Bronchial epithelial cell (primary cell): ENCODE measurements around the gene PPP2R2C. TPM values are rescaled to one million over a fixed set of nuclear protein-coding genes. Genes with fewer than 3 reads are reported as not detected.

Experiments
- DNase-seq: peaks from one replicate; pipeline ENCODE4 v3.0.0-alpha.2; 2010; ENCODE audit warnings: low read depth
- FAIRE-seq: peaks from 2 replicates; lab custom pipeline; 2011; peaks lifted over from hg19 to GRCh38; lab: Jason Lieb, UNC
- H3K27me3 ChIP-seq: 2 replicates; pipeline ENCODE4 v1.5.1; 2011; ENCODE audit warnings: low read length; ENCODE audit not compliant: control insufficient read depth, insufficient read depth
- H3K36me3 ChIP-seq: 2 replicates; pipeline ENCODE4 v1.5.1; 2011; ENCODE audit warnings: low read length; ENCODE audit not compliant: control insufficient read depth, insufficient read depth
- H3K4me3 ChIP-seq: 2 replicates; pipeline ENCODE4 v1.5.1; 2011; ENCODE audit warnings: mild to moderate bottlenecking, low read depth, low read length, control low read depth
- CTCF ChIP-seq: IDR thresholded peaks from 2 replicates; pipeline ENCODE4 v1.5.1; 2011; ENCODE audit warnings: mild to moderate bottlenecking, moderate library complexity, low read length, control low read depth, inconsistent platforms; ENCODE audit not compliant: insufficient read depth, severe bottlenecking
- total RNA-seq: library from RNA; depleted of rRNA; stranded (reverse); fragments of >200 nt; gene quantifications from 2 replicates; pipeline ENCODE4 v1.2.1, GENCODE V29; 2014

The PPP2R2C gene
- total RNA-seq, 1 donor from 2014 or later: 1.1 TPM

DNA sequence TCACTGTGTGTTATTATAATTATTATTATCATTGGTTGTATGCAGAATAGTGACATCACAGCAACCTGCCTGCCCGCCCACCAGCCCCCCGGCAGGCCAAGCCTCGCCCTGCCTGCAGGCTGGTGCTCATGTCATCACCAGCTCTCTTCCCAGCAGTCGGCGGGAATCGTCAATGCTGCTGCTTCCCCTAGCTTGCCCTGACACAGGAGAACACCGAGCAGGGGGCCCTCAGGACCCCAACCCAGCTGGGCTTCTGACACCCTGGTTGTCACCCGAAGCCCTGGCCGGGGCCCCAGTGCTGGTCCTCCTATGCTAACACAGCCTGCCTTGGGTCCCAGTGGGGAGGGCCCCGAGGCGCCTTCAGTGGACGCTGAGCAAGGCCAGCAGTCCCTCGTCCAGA, 100.6 kb downstream of the PPP2R2C start:
- H3K36me3 ChIP-seq: no peaks in the 10 kb centered on the region
- FAIRE-seq (no peak), DNase-seq (no peak)
- no peak overlapping the region for H3K4me3 ChIP-seq
- TF ChIP-seq CTCF: no peak
- no peaks in the 10 kb centered on the region for H3K27me3 ChIP-seq

DNA sequence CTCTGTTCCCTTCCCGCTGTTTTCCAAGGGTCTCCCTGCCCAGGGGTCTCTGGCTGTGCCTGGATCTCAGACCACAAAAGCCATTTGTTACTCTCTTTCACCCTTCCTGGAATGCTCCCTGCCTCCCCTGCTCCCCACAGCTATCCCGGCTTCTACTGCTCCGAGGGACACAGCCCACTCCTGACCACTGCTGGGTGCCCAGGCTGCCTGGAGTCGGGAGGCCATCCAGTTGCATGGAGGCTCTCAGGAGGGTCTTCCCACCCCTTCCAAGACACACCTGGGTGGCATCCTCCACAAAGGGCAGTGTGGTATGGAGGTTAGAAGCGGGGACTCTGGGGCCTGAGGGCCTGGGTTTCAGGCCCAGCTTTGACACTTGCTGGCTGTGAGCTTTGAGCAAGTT, 101.1 kb downstream of the PPP2R2C start:
- no peak for TF ChIP-seq CTCF
- no peak for FAIRE-seq
- H3K36me3 ChIP-seq: no peaks in the 10 kb centered on the region
- DNase-seq: no peak
- H3K4me3 ChIP-seq: no peak overlapping the region
- H3K27me3 ChIP-seq: no peaks in the 10 kb centered on the region

DNA sequence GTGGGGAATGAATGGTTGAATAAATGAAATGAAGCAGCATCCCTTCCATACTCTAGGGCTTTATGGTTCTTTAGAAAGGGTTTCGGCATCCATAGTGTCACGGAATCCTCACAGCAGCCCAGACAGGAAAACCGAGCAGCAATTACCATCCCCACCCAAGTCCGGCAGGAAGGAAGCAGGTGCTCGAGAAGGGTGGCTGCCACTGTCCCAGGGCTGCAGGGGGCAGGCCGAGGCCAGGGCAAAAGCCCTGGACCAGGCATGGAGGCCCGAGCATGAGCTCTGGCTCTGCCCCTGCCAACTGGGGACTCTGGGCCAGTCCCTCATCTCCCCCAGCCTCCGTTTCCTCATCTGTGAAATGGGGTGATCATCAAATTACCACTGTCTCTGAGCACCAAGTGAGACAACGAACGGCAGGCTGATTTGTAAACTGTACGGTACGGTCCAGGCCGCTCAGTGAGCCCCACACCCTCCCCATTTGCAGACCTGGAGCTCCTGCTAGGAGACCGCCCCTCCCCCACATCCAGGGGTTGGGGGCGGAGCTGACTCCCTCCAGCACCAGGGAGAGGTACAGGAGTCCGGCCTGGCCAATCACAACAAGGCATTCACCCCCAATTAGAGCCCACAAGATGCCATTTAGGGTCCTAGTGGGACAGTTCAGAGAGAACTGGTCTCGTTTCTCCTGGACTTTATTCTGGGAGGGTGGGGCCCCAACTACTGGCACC, 102.3 kb downstream of the PPP2R2C start:
- H3K36me3 ChIP-seq: no peaks in the 10 kb centered on the region
- FAIRE-seq (no peak), DNase-seq (no peak)
- TF ChIP-seq CTCF: no peak
- H3K27me3 ChIP-seq: no peaks in the 10 kb centered on the region
- H3K4me3 ChIP-seq: no peak overlapping the region

DNA sequence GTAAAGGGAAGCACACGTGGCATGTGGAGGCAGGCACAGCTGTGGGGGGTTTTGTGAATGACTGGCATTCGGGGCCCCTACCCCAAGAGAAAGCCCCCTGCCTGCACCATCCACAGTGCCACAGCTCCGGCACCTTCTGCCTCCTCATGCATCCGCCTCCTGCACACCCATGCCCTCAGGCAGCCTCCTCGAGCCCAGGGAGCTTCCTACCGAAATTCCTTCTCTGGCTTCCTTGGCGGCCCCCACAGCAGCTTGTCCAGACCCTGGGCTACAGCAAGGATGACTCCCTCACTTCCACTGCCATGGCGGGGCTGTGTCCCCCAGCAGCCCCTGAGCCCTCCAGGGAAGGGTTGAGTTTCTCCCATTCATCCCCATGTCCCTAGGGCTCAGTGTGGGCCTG, 102.9 kb downstream of the PPP2R2C start:
- Histone ChIP-seq H3K4me3 (no peak overlapping the region), H3K27me3 (no peaks in the 10 kb centered on the region), H3K36me3 (no peaks in the 10 kb centered on the region)
- DNase-seq: no peak
- TF ChIP-seq CTCF: no peak
- FAIRE-seq: no peak

DNA sequence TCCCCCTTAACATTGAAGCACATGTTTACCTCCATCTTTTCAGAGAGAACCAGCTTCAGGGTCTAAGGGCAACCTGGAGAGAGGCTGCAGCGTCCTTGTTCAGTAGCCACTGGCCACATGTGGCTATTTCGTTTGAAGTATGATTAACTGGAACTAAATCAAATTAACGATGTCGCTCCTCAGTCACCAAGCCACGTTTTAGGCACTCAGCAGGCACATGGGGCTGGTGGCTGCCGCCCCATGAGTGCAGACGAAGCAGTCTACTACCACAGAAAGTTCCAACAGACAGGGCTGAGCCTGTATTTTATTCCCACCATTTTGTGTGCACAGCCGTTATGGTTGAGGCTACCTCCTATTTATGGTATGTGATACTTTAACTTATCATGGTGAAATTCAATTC, 103.4 kb downstream of the PPP2R2C start:
- no peak for TF ChIP-seq CTCF
- FAIRE-seq (no peak), DNase-seq (no peak)
- Histone ChIP-seq H3K27me3 (no peaks in the 10 kb centered on the region), H3K36me3 (no peaks in the 10 kb centered on the region), H3K4me3 (no peak overlapping the region)

DNA sequence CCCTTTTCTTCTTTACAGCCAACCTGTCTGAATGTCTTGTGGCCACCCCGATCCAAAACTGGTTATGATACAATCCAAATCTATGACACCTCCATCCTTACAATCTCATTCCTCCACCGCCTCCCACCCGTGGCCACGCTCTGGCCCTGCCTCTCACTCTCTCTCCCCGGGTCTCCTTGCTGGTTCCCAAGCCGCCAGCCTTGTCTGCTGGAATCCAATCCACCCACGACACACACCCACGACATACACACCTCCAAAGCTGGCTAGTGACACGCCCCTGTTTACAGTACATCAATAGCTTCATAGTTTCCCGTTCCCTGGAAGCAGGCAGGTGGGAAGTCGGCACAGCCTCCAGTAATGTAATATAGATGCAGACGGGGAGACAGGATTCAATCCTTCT, 103.8 kb downstream of the PPP2R2C start:
- Histone ChIP-seq H3K36me3 (no peaks in the 10 kb centered on the region), H3K27me3 (no peaks in the 10 kb centered on the region), H3K4me3 (no peak overlapping the region)
- no peak for FAIRE-seq
- no peak for TF ChIP-seq CTCF
- no peak for DNase-seq
